Breast epithelium (tissue), 3 donors: Measurements from ENCODE around the gene RHOG.

ENCODE experiments used
- POLR2A ChIP-seq: fragments of 450-650 bp; IDR thresholded peaks from one replicate; pipeline ENCODE4 v1.6.1; 2016; ENCODE audit warnings: antibody characterized with exemption, mild to moderate bottlenecking, moderate library complexity
- TF ChIP-seq, protein P1 (sequence below), 3 donors: fragments of 450-650 bp; IDR thresholded peaks; one replicate each; pipeline ENCODE4 v1.5.1; 2016 to 2017; ENCODE audit warnings: antibody characterized with exemption in 3 of 3, mild to moderate bottlenecking in 3 of 3, moderate library complexity in 3 of 3

DNA sequence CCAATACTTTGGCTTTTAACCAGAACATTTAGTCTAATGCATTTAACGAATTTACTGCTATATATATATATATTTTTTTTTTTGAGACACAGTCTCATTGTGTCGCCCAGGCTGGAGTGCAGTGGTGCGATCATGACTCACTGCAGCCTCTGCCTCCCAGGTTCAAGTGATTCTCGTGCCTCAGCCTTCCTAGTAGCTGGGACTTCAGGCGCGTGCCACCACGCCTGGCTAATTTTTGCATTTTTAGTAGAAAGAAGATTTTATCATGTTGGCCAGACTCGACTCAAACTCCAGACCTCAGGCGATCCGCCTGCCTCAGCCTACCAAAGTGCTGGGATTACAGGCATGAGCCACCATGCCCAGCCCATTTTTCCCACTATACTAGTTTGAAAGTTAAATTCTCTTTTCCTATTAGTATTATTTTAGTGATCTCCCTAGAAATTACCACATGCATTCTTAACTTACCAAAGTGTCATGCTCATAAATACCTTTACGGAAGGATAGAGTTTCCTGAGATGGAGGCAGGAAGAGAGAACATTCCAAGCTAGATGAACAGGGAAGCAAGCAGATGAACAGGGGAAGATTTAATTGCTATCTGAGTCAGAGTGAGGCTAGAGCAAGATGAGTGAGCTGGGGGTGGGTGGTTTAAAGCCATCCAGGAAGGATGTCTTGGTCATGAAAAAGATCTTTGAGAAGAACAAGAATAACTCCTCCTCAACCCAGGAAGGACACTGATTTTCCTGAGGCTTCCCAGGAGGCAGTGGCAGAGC lies 36.8 kb downstream of the RHOG start:
- TF ChIP-seq, protein P1, sequence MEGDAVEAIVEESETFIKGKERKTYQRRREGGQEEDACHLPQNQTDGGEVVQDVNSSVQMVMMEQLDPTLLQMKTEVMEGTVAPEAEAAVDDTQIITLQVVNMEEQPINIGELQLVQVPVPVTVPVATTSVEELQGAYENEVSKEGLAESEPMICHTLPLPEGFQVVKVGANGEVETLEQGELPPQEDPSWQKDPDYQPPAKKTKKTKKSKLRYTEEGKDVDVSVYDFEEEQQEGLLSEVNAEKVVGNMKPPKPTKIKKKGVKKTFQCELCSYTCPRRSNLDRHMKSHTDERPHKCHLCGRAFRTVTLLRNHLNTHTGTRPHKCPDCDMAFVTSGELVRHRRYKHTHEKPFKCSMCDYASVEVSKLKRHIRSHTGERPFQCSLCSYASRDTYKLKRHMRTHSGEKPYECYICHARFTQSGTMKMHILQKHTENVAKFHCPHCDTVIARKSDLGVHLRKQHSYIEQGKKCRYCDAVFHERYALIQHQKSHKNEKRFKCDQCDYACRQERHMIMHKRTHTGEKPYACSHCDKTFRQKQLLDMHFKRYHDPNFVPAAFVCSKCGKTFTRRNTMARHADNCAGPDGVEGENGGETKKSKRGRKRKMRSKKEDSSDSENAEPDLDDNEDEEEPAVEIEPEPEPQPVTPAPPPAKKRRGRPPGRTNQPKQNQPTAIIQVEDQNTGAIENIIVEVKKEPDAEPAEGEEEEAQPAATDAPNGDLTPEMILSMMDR (IDR thresholded peaks at IDR 0.05): no peak
- no peak for TF ChIP-seq POLR2A
